GM13977 (cell line): ENCODE results near the gene USP28.

Experiments used
- DNase-seq: peaks from one replicate; pipeline ENCODE4 v3.0.0; 2012; ENCODE audit warnings: low spot score
- CTCF ChIP-seq: IDR thresholded peaks from 2 replicates; pipeline ENCODE4 v1.5.1; 2012; ENCODE audit warnings: mild to moderate bottlenecking, control low read depth; ENCODE audit not compliant: insufficient read depth; ENCODE audit errors: extremely low read depth, missing control alignments
- in situ Hi-C: fragments of 300-500 bp; cut with MboI; formaldehyde crosslinking; loops from one replicate; pipeline ENCODE4 v1.12.0; 2022; ENCODE audit warnings: low sequenced_read_pairs, low pct_unique_long_range_greater_than_20kb, mixed read lengths, inconsistent platforms; ENCODE audit not compliant: unreplicated experiment

Gene USP28

GRCh38 chr11:113876798-113877669 is 1.7 kb upstream of the USP28 start:
- TF ChIP-seq CTCF, result no peak
- in situ Hi-C loops, result loop anchor here (25.0 kb wide), 1 partner anchor 385 kb away; no protein-coding TSS in a partner anchor
- DNase-seq, result no peak

GRCh38 chr11:113876074-113876797 is 864 bp upstream of the USP28 start:
- in situ Hi-C loops, result loop anchor here (25.0 kb wide), 1 partner anchor 386 kb away; no protein-coding TSS in a partner anchor
- no peak for DNase-seq
- no peak for TF ChIP-seq CTCF

GRCh38 chr11:113874581-113875233 is 665 bp downstream of the USP28 start:
- peak; percentile 70 for DNase-seq
- in situ Hi-C loops, result loop anchor here (25.0 kb wide), 1 partner anchor 388 kb away; no protein-coding TSS in a partner anchor
- TF ChIP-seq CTCF, result no peak

- TF ChIP-seq CTCF, result no peak
- in situ Hi-C loops, result no loop called here
- DNase-seq, result no peak
Measured at GRCh38 chr11:113874096-113874495, 1.3 kb downstream of the USP28 start.

- in situ Hi-C loops, result no loop called here
Measured at GRCh38 chr11:113873236-113873626, 2.1 kb downstream of the USP28 start.

More at GRCh38 chr11:113873236-113873626, 2.1 kb downstream of the USP28 start:
- DNase-seq, result no peak
- no peak for TF ChIP-seq CTCF
